Prostate gland (tissue), 2 donors: ENCODE data around the gene NOTCH1. TPM values are rescaled to one million over a fixed set of nuclear protein-coding genes. Genes with fewer than 3 reads are reported as not detected.

Experiments used
- DNase-seq: peaks from one replicate; pipeline ENCODE4 v3.0.0-alpha.2; 2019; ENCODE audit warnings: low spot score
- H3K27ac ChIP-seq, 2 donors: fragments of 200-600 bp; sonication (generic); 2 replicates each; pipeline ENCODE4 v1.5.1; 2017 to 2019
- H3K27me3 ChIP-seq: fragments of 200-600 bp; sonication (generic); replicated peaks from 2 replicates; pipeline ENCODE4 v1.5.1; 2019; ENCODE audit not compliant: insufficient read depth
- H3K36me3 ChIP-seq, 2 donors: fragments of 200-600 bp; sonication (generic); 1 replicate in 1 of 2; 2 replicates in 1 of 2; pipeline versions ENCODE4 v1.5.1 to v1.8.1; 2017 to 2019
- H3K4me1 ChIP-seq: fragments of 200-600 bp; sonication (generic); replicated peaks from 2 replicates; pipeline ENCODE4 v1.5.1; 2019
- H3K4me3 ChIP-seq, 2 donors: fragments of 200-600 bp; sonication (generic); 2 replicates each; pipeline ENCODE4 v1.5.1; 2017 to 2019
- H3K9me3 ChIP-seq: fragments of 200-600 bp; sonication (generic); 2 replicates; pipeline ENCODE4 v1.5.1; 2017
- CTCF ChIP-seq, 4 experiments: fragments of 200-600 bp in 2 of 4; fragments of 450-650 bp in 2 of 4; sonication (generic) in 2 of 4; IDR thresholded peaks; 1 replicate in 3 of 4; 2 replicates in 1 of 4; pipeline ENCODE4 v1.5.1; 2016 to 2019; ENCODE audit warnings: antibody characterized with exemption in 4 of 4, mild to moderate bottlenecking in 2 of 4, moderate library complexity in 2 of 4
- POLR2A ChIP-seq: fragments of 450-650 bp; IDR thresholded peaks from one replicate; pipeline ENCODE4 v1.6.1; 2016; ENCODE audit warnings: antibody characterized with exemption, mild to moderate bottlenecking
- POLR2AphosphoS5 ChIP-seq: sonication (generic); formaldehyde crosslinking; IDR thresholded peaks from one replicate; pipeline ENCODE4 v1.6.1; 2017; ENCODE audit warnings: antibody characterized with exemption
- WGBS: methylation state at CpG from one replicate; pipeline ENCODE4 v1.1.5; 2018; 5-methylcytosine and 5-hydroxymethylcytosine counted together
- intact Hi-C: fragments of 100-400 bp; cut with DNase I; formaldehyde crosslinking; loops from one replicate; pipeline ENCODE4 v1.14.2; 2022
- total RNA-seq, 2 donors: library from RNA; depleted of rRNA; stranded (reverse); fragments of >200 nt; gene quantifications; one replicate each; pipeline ENCODE4 v1.1.0, GENCODE V29; 2016

NOTCH1 gene
- total RNA-seq, 2 donors from 2014 or later: 38.0 to 63.3 TPM

GRCh38 chr9:136483589-136484152 is 62.2 kb downstream of the NOTCH1 start:
- peak overlapping the region; percentile 100 for H3K27ac ChIP-seq
- intact Hi-C loops: loop anchor here (2.0 kb wide), 1 partner anchor 63 kb away; the partner anchor contains the start of gene NOTCH1
- H3K27me3 ChIP-seq: no peaks in the 10 kb centered on the region
- peaks cover 6% of the 10 kb centered on the region for H3K4me1 ChIP-seq
- no peaks in the 10 kb centered on the region for H3K9me3 ChIP-seq
- no peaks in the 10 kb centered on the region for H3K36me3 ChIP-seq
- DNase-seq: peak; percentile 89
- 1% methylated on average over 62 of the region's 63 CpGs for WGBS
- peak; percentile 73 for TF ChIP-seq POLR2A
- peak; percentile 62 for TF ChIP-seq POLR2AphosphoS5
- peak in 1 of 4 experiments; percentile 38 for TF ChIP-seq CTCF (IDR thresholded peaks at IDR 0.05)
- peak overlapping the region; percentile 46 to 55 for H3K4me3 ChIP-seq

- Histone ChIP-seq H3K27ac (peak within 1 kb of the TSS; percentile 100), H3K4me1 (peaks cover 6% of the 10 kb centered on the region), H3K36me3 (no peaks in the 10 kb centered on the region), H3K9me3 (no peaks in the 10 kb centered on the region), H3K27me3 (no peaks in the 10 kb centered on the region), H3K4me3 (peak within 1 kb of the TSS; percentile 86 to 95)
- TF ChIP-seq POLR2AphosphoS5 (peak; percentile 87), CTCF (IDR thresholded peaks at IDR 0.05) (peak in 1 of 4 experiments; percentile 8), POLR2A (peak; percentile 95)
- DNase-seq: peak; percentile 100
- intact Hi-C loops: loop anchor here (2.0 kb wide), 1 partner anchor 64 kb away; the partner anchor contains the start of gene NOTCH1
- WGBS: under 1% methylated on average over 108 of the region's 109 CpGs
Observed at GRCh38 chr9:136482793-136483588, 62.9 kb downstream of the NOTCH1 start, which contains the start of gene SEC16A. TSS of gene SEC16A (minus strand) at chr9:136483040. CDS start at chr9:136477615, 5,425 bp downstream.

- intact Hi-C loops: loop anchor here (2.0 kb wide), 1 partner anchor 65 kb away; the partner anchor contains the start of gene NOTCH1
- Histone ChIP-seq H3K36me3 (peaks cover 0 to under 1% of the 10 kb centered on the region in 2 donors), H3K4me3 (peak overlapping the region; percentile 86 to 95), H3K27me3 (no peaks in the 10 kb centered on the region), H3K9me3 (no peaks in the 10 kb centered on the region), H3K4me1 (peaks cover 6% of the 10 kb centered on the region), H3K27ac (peak overlapping the region; percentile 100)
- TF ChIP-seq CTCF (IDR thresholded peaks at IDR 0.05) (no peak), POLR2A (no peak), POLR2AphosphoS5 (no peak)
- under 1% methylated on average over 39 of the region's 39 CpGs for WGBS
- no peak for DNase-seq
Observed at GRCh38 chr9:136482046-136482792, 63.6 kb downstream of the NOTCH1 start.

- Histone ChIP-seq H3K36me3 (peaks cover 1 to 7% of the 10 kb centered on the region in 2 donors), H3K9me3 (no peaks in the 10 kb centered on the region), H3K27me3 (no peaks in the 10 kb centered on the region), H3K27ac (peak overlapping the region; percentile 100), H3K4me3 (peak overlapping the region; percentile 86 to 95), H3K4me1 (peaks cover 6% of the 10 kb centered on the region)
- intact Hi-C loops: no loop called here
- DNase-seq: no peak
- no peak for TF ChIP-seq CTCF (IDR thresholded peaks at IDR 0.05)
- TF ChIP-seq POLR2AphosphoS5: no peak
- TF ChIP-seq POLR2A: no peak
- 45% methylated on average over 5 of the region's 5 CpGs for WGBS
Observed at GRCh38 chr9:136481558-136481957, 64.3 kb downstream of the NOTCH1 start.
